HUES64 (cell line): ENCODE data around the gene PEX10.

ENCODE experiments used
- H3K27ac ChIP-seq: 2 replicates; pipeline ENCODE4 v1.7.0; 2013; ENCODE audit warnings: low read depth, low read length, inconsistent platforms
- H3K27me3 ChIP-seq: 2 replicates; pipeline ENCODE4 v1.6.1; 2013; ENCODE audit warnings: mild to moderate bottlenecking, low read length; ENCODE audit not compliant: insufficient read depth
- H3K36me3 ChIP-seq: 2 replicates; pipeline ENCODE4 v1.6.1; 2013; ENCODE audit warnings: mild to moderate bottlenecking, low read length; ENCODE audit not compliant: insufficient read depth
- H3K4me1 ChIP-seq: 2 replicates; pipeline ENCODE4 v1.6.1; 2013; ENCODE audit warnings: mild to moderate bottlenecking, low read length, moderate library complexity; ENCODE audit not compliant: insufficient read depth
- H3K4me3 ChIP-seq: 2 replicates; pipeline ENCODE4 v1.5.1; 2013; ENCODE audit warnings: mild to moderate bottlenecking, low read length, moderate library complexity
- H3K9ac ChIP-seq: 2 replicates; pipeline ENCODE4 v1.6.1; 2013; ENCODE audit warnings: mild to moderate bottlenecking, low read depth, low read length
- H3K9me3 ChIP-seq: 2 replicates; pipeline ENCODE4 v1.6.1; 2013; ENCODE audit warnings: low read depth, low read length; ENCODE audit not compliant: insufficient read depth
- WGBS: fragments of 150-250, 120-280 bp; methylation state at CpG from one replicate; pipeline ENCODE4 v1.1.7; 2013; ENCODE audit warnings: missing lambda C conversion rate; 5-methylcytosine and 5-hydroxymethylcytosine counted together

Gene PEX10

GRCh38 chr1:2395245-2395644 lies 17.1 kb downstream of the PEX10 start:
- H3K9me3 ChIP-seq = no peaks in the 10 kb centered on the region
- H3K4me3 ChIP-seq = no peak overlapping the region
- H3K4me1 ChIP-seq = peaks cover 7% of the 10 kb centered on the region; the same call in 1 of the 2 replicates
- 89% methylated on average over 10 of the region's 10 CpGs for WGBS
- H3K36me3 ChIP-seq = peaks cover 68% of the 10 kb centered on the region
- H3K27ac ChIP-seq = no peak overlapping the region
- H3K9ac ChIP-seq = no peak overlapping the region
- no peaks in the 10 kb centered on the region for H3K27me3 ChIP-seq

GRCh38 chr1:2394761-2395160 lies 17.6 kb downstream of the PEX10 start:
- peaks cover 63% of the 10 kb centered on the region for H3K36me3 ChIP-seq
- H3K27ac ChIP-seq = no peak overlapping the region
- no peak overlapping the region for H3K9ac ChIP-seq

GRCh38 chr1:2394220-2394619 lies 18.1 kb downstream of the PEX10 start:
- 95% methylated on average over 7 of the region's 7 CpGs for WGBS
- no peak overlapping the region for H3K9ac ChIP-seq
- no peak overlapping the region for H3K4me3 ChIP-seq
- peaks cover 57% of the 10 kb centered on the region for H3K36me3 ChIP-seq
- H3K9me3 ChIP-seq = no peaks in the 10 kb centered on the region
- H3K27ac ChIP-seq = no peak overlapping the region
- H3K27me3 ChIP-seq = no peaks in the 10 kb centered on the region
- peaks cover 7% of the 10 kb centered on the region; the same call in 1 of the 2 replicates for H3K4me1 ChIP-seq

More at GRCh38 chr1:2394761-2395160, 17.6 kb downstream of the PEX10 start:
- 94% methylated on average over 11 of the region's 11 CpGs for WGBS
- H3K27me3 ChIP-seq = no peaks in the 10 kb centered on the region
- no peak overlapping the region for H3K4me3 ChIP-seq
- peaks cover 7% of the 10 kb centered on the region; the same call in 1 of the 2 replicates for H3K4me1 ChIP-seq
- H3K9me3 ChIP-seq = no peaks in the 10 kb centered on the region

GRCh38 chr1:2393471-2393877 lies 18.9 kb downstream of the PEX10 start:
- Histone ChIP-seq H3K4me3 (0 out of 2 replicates have a peak overlapping the region, but pooled peaks have one; percentile 5), H3K27me3 (no peaks in the 10 kb centered on the region), H3K9ac (no peak overlapping the region), H3K36me3 (peaks cover 50% of the 10 kb centered on the region), H3K4me1 (peaks cover 7% of the 10 kb centered on the region; the same call in 1 of the 2 replicates), H3K27ac (no peak overlapping the region), H3K9me3 (no peaks in the 10 kb centered on the region)
- 94% methylated on average over 9 of the region's 9 CpGs for WGBS

GRCh38 chr1:2392686-2393085 lies 19.7 kb downstream of the PEX10 start:
- Histone ChIP-seq H3K9me3 (no peaks in the 10 kb centered on the region), H3K9ac (peak overlapping the region; percentile 65; the same call in 1 of the 2 replicates), H3K4me1 (peaks cover 7% of the 10 kb centered on the region; the same call in 1 of the 2 replicates), H3K36me3 (peaks cover 50% of the 10 kb centered on the region), H3K27me3 (no peaks in the 10 kb centered on the region), H3K27ac (no peak overlapping the region), H3K4me3 (peak overlapping the region; percentile 99)
- 84% methylated on average over 16 of the region's 16 CpGs for WGBS

GRCh38 chr1:2391931-2392509 lies 20.3 kb downstream of the PEX10 start:
- peaks cover 46% of the 10 kb centered on the region for H3K36me3 ChIP-seq
- H3K27ac ChIP-seq = no peak overlapping the region; the same call in 1 of the 2 replicates
- WGBS = 1% methylated on average over 61 of the region's 62 CpGs

GRCh38 chr1:2391041-2391930 lies 21.1 kb downstream of the PEX10 start, which contains the start of the genes MORN1 and RER1:
MORN1 (minus strand) TSS chr1:2391554; CDS start chr1:2391533, 21 bp downstream.
RER1 (plus strand) TSS chr1:2391841; CDS start chr1:2395791, 3,950 bp downstream.
- peak within 1 kb of the TSS; percentile 95 for H3K27ac ChIP-seq
- under 1% methylated on average over 103 of the region's 103 CpGs for WGBS
- peak within 1 kb of the TSS; percentile 99 for H3K4me3 ChIP-seq
- H3K27me3 ChIP-seq = no peaks in the 10 kb centered on the region
- peaks cover 7% of the 10 kb centered on the region; the same call in 1 of the 2 replicates for H3K4me1 ChIP-seq
- peak within 1 kb of the TSS; percentile 96 for H3K9ac ChIP-seq
- H3K36me3 ChIP-seq = peaks cover 39% of the 10 kb centered on the region
- no peaks in the 10 kb centered on the region for H3K9me3 ChIP-seq

More at GRCh38 chr1:2391931-2392509, 20.3 kb downstream of the PEX10 start:
- H3K4me3 ChIP-seq = peak overlapping the region; percentile 99
- H3K9me3 ChIP-seq = no peaks in the 10 kb centered on the region
- peaks cover 7% of the 10 kb centered on the region; the same call in 1 of the 2 replicates for H3K4me1 ChIP-seq
- H3K27me3 ChIP-seq = no peaks in the 10 kb centered on the region
- H3K9ac ChIP-seq = peak overlapping the region; percentile 71

- H3K4me1 ChIP-seq = peaks cover 7% of the 10 kb centered on the region; the same call in 1 of the 2 replicates
- peaks cover 25% of the 10 kb centered on the region for H3K36me3 ChIP-seq
- no peak overlapping the region for H3K27ac ChIP-seq
- no peak overlapping the region for H3K9ac ChIP-seq
- H3K4me3 ChIP-seq = no peak overlapping the region
- no peaks in the 10 kb centered on the region for H3K27me3 ChIP-seq
- H3K9me3 ChIP-seq = no peaks in the 10 kb centered on the region
- 96% methylated on average over 7 of the region's 7 CpGs for WGBS
Observed at GRCh38 chr1:2389644-2390043, 22.7 kb downstream of the PEX10 start.

GRCh38 chr1:2388004-2388913 lies 24.1 kb downstream of the PEX10 start:
- Histone ChIP-seq H3K9me3 (no peaks in the 10 kb centered on the region), H3K4me1 (peaks cover 7% of the 10 kb centered on the region; the same call in 1 of the 2 replicates), H3K27me3 (no peaks in the 10 kb centered on the region), H3K27ac (no peak overlapping the region), H3K4me3 (no peak overlapping the region), H3K36me3 (peaks cover 13% of the 10 kb centered on the region), H3K9ac (no peak overlapping the region)
- WGBS = 96% methylated on average over 32 of the region's 32 CpGs
